Right lobe of liver (tissue), 4 donors: ENCODE data around the gene TCP10L.

Experiments
- POLR2A ChIP-seq: fragments of 450-650 bp; IDR thresholded peaks from one replicate; pipeline ENCODE4 v1.6.1; 2017; ENCODE audit warnings: antibody characterized with exemption, mild to moderate bottlenecking
- TF ChIP-seq, protein P1 (sequence below), 4 donors: fragments of 200-600 bp in 3 of 4; fragments of 450-650 bp in 1 of 4; IDR thresholded peaks; one replicate each; pipeline versions ENCODE4 v1.5.1 to v1.8.0; 2016 to 2022; ENCODE audit warnings: antibody characterized with exemption in 4 of 4, mild to moderate bottlenecking in 2 of 4
- donor health status: DM: no; HTN: no; CAD: no.
- donor health status: DM: no; HTN: no; CAD: no.
- donor health status: DM: no; HTN: yes; CAD: no.

GRCh38 chr21:32543975-32544374 lies 41.3 kb downstream of the TCP10L start:
- TF ChIP-seq, protein P1, sequence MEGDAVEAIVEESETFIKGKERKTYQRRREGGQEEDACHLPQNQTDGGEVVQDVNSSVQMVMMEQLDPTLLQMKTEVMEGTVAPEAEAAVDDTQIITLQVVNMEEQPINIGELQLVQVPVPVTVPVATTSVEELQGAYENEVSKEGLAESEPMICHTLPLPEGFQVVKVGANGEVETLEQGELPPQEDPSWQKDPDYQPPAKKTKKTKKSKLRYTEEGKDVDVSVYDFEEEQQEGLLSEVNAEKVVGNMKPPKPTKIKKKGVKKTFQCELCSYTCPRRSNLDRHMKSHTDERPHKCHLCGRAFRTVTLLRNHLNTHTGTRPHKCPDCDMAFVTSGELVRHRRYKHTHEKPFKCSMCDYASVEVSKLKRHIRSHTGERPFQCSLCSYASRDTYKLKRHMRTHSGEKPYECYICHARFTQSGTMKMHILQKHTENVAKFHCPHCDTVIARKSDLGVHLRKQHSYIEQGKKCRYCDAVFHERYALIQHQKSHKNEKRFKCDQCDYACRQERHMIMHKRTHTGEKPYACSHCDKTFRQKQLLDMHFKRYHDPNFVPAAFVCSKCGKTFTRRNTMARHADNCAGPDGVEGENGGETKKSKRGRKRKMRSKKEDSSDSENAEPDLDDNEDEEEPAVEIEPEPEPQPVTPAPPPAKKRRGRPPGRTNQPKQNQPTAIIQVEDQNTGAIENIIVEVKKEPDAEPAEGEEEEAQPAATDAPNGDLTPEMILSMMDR (IDR thresholded peaks at IDR 0.05): no peak
- no peak for TF ChIP-seq POLR2A
